HG03575 (cell line): ENCODE data around the gene CTXN2.

Experiments used
- ATAC-seq: cut with Tn5 transposase; IDR thresholded peaks from one replicate; pipeline ENCODE4 v1.9.1; 2021; ENCODE audit not compliant: unreplicated experiment, insufficient number of reproducible peaks, low FRiP score; ENCODE audit errors: extremely low read depth

Gene CTXN2

DNA sequence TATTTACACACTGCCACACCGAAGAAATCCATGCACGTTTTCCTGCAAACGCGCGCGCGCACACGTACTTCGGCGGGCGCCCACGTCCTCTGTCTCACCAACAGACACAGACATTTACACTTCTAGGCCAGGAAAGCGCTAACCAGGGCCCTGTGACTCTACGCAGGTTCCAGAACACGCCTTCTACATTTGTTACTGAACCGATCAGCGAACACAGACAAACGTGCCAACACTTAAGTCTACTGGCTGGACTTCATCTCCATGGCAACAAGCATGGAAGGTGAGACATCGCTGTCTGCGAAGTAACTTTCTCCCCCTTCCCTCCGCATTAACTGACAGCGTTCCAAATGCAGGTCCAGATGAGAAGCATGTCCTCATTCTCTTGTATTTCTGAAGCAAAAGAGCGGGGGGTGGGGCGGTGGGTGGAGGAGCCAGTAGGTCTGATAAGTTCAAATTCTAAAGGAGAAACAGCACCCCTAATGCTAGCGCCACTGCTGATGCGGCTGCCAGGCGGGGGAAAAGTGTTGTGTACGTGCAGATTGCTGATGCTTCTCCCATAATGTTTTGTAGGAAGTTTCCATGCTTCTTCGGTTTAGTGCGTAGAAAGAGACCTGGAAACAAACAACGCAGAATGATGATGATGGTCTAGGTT is at the start of gene CTXN2:
TSS of gene CTXN2 (plus strand) at position 92 of the 652 bp plus-strand sequence. CDS start 9,636 bp downstream, outside the sequence.
- ATAC-seq = no peak

DNA sequence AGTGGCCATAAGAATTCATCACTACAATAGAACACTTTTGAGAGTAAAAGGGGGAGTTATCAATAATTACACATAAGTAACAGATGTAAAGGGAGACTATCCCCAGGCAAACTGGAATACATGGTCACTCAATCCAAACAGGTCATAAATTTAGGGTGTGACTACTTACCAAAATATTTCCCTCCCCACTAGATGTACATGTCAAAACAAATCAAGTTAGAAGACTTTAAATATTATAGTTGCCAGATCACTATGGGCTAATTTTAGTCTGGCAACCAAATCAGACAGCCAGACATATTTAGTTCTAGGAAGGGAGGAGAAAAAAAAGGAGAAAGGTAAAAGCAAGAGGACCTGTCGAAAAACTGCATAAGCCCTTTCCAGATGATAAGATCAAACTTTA is 47.6 kb upstream of the CTXN2 start:
- ATAC-seq = no peak

DNA sequence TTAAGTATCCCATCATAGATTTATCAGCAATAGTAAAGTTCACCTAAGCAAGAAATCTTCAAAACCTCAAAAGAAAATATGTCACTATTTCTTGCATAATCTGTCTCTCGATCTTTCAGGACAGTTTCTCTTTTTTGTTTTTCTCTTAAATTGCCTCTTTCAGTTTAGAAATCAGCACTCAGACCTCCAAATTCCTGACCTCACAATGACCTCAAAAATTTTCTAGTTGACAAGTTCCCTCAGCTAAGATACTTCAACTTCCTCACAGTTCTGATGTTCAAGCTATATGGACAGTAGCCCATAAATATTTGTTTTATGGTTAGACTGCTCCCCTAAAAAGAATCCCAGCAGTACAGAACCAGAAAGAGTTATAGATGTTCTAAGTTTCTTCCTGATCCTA is 46.6 kb upstream of the CTXN2 start:
- ATAC-seq = no peak

GRCh38 chr15:48145923-48146322 is 45.5 kb upstream of the CTXN2 start:
- ATAC-seq = no peak

- no peak for ATAC-seq
Measured at GRCh38 chr15:48147358-48147757, 44.1 kb upstream of the CTXN2 start.

DNA sequence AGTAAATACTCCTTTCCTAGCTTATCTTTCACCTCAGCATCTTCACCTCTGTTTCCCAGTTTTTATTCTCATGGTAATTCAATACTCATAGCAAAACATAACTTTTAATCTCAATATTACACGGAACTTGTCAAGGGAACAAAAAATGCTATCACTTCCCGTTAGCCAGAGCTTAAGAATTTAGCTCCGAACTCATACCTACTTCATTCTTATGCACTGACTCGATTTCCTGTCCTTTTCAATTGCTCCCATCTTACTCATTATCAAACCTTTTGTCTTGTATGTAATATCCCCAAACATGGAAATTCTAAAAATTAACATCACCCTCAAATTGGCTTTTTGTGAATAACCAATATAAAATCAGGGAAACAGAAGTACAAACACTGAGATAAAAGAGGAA is 41.6 kb upstream of the CTXN2 start:
- ATAC-seq = no peak

DNA sequence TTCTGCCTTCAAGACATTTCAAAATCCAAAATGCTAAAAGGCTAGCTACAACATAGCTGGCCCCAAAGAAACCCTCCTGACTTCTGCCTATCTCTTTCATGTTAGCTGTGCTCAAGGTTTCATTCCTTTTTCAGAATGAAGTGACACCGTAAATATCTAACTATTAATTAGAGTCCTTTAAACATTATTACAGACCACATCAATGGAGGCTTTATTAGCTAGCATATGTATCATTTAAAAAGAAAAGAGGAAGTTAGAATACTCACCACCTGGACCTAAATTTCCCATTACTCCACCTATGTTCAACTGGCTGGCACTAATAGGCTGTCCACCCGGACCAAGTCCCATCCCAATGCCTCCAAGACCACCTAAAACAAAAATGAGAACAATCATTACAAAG is 37.9 kb upstream of the CTXN2 start:
- no peak for ATAC-seq

GRCh38 chr15:48168616-48169015 is 22.8 kb upstream of the CTXN2 start:
- ATAC-seq = no peak

DNA sequence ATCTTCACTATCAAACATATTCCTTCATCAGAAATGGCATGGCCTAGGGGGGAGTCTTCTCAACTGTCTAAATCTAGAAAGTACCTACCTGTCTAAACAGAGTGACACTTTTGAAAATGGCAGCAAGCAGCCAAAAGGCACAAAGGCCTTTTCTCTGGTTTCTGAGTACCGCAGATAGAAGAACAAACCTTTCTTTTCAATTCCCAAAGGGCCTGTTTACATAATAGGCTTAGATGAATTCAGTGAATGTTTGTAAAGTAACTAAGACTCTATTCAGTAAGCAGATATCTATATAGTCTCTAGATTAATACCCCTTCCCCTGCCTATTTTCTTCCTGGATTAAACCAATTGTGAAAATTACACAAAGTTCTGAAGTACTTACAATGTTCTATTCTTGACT is 20.5 kb upstream of the CTXN2 start:
- no peak for ATAC-seq

GRCh38 chr15:48175126-48175525 is 16.3 kb upstream of the CTXN2 start:
- ATAC-seq = no peak

- no peak for ATAC-seq
Measured at GRCh38 chr15:48176112-48176511, 15.4 kb upstream of the CTXN2 start.

DNA sequence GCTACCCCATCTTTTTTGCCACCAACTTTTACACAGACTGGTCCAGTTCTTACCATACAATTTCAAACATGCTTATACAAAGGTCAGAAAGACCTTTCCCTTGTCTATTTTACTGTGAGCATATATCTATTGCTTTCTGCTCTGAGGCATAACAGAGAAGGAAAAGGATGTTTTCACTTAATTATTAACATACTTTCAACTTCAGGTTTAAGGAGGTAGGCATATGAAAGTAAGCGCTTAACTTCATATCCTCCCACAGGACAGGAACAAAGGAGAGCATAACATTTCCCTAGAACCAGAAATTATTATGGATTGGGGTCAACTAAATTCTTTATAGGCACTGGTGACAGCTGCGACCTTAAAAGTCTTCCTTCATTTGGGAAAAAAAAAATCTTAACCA is 14.5 kb upstream of the CTXN2 start:
- no peak for ATAC-seq

DNA sequence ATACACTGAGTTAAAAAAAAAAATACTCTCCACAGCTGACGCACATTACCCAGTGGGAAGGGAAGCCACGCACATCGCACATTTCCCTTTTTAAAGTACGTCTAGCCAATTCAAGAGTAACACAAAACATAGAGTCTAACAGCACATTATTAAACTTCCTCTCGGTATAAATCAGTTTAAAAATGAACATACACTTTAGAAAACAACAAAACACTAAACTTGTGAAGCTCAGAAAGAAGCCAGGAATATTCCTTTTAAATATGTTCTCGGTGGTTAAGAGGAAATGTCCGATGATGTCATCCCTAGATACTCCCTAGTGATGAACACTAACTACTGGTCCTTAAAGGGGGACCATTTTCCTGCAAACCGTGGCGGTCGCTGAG is 14.1 kb upstream of the CTXN2 start:
- no peak for ATAC-seq

DNA sequence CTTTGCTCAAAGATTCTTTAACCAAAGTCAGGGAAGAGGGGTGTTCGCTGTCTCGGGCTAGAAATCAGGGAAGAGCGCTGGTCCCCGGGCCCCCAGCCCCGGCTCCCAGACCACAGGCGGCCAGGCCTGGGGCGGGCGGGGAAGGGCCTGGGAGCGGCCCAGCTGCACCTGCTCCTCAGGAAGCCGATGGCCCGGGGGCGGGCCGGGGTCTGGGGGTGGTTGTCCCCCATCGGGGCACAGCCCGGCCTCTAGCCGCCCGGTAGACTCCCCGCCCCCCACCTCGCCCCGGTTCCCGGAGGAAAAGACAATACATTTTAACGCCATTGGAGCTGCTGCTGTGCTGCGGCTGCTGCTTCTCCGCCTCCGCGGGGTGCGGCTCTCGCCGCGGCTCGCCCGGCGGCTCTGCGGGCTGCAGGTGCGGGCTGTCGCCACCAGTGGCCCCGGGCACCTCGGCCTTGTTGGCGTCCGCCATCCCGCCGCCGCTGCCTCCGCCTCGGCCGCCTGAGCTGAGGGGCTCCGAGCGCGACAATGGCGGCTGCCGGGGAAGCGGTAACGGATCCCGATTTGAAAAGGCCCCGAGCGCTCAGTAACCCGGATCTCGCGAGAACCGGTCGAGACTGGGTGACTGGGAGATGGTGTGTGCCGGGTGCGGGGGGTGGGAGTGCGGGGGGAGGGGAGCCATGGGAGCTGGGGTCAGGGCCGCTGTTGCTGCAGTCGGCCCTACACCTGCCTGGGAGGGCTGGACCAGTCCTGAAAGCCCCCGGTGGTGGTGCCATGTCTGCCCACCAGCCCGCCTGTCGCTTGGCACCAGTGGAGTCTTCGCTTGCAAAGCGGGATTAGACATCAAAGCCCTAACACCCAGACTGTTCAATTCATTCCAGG is 13.5 kb upstream of the CTXN2 start, which contains the start of gene MYEF2:
TSS of gene MYEF2 (minus strand) at position 530 of the 882 bp plus-strand sequence. CDS start at position 472, 58 bp downstream.
- no peak for ATAC-seq

- ATAC-seq = no peak
Measured at GRCh38 chr15:48178648-48178931, 12.9 kb upstream of the CTXN2 start.

DNA sequence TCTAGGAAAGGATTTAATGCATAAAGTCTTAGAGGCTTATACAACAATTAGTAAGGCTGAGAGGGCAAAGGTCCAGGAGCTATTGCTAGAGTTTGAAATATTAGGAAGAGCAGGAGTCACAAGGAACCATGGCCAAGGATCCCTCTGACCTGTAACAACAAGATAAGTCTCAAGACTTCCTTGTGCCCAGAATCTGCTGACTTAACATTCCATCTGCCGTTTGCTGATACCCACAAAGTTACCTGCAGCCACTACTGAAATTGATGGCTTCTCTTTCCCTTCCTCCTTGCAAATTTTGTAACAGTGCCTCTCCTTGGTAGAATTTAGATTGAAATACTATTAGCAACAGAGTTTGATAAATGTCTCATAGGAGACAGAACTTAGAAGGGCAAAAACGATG is 8.7 kb upstream of the CTXN2 start:
- no peak for ATAC-seq

- no peak for ATAC-seq
Measured at GRCh38 chr15:48185529-48185928, 5.9 kb upstream of the CTXN2 start.

DNA sequence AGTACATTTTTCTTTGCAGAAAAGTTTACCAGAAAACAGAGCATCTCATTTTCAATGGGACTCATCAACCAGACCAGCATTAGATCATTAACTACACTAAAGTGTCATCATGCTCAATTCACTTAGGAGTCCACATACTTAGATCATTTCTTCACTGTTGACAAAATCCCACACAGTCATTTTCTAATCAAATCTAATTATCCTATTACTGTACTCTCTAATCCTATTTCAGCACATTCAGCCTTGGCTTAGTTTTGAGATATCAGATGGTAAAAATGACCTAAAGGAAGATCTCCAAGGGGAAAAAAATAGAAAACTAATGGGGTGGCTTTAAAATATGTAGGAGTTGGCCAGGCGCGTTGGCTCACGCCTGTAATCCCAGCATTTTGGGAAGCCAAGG is 5.2 kb upstream of the CTXN2 start:
- no peak for ATAC-seq

DNA sequence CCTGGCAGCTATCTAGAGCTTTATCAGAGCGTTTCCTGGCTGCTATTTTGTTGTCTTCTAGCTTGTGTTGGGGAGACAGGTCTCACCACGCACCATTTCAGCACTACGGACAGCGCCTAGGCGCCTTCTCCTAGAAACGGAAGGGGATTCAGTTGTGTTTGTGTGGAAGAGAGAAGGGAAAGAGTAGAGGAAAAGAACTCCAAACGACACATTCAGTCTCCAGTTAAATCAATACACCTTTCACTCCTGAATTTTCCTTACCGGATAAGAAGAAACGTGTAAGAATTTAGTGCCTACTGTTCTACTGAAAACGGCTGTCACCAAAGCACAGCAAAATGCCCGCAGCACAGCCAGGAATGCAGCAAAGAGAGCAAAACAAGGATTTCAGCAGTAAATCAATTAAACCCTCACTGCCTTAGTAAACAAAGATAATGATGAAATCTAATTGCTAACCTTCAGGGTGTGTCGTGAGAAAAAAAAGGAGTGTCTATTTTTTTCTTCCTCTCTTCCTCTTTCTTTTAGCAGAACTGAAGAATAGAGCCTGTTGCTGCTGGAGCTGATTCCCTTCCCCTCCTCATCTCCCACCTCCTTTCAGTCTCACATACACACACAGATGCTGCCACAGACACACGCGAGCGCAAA is 412 bp upstream of the CTXN2 start:
- ATAC-seq = no peak

GRCh38 chr15:48202068-48202467 is 10.6 kb downstream of the CTXN2 start:
- ATAC-seq = no peak
